Measurements from ENCODE around the gene UGT1A5.

GRCh38 chr2:233714121-233714520 lies 1.4 kb downstream of the UGT1A5 start:
- TF ChIP-seq CTCF (conservative IDR thresholded peaks at IDR 0.05; ENCODE audit: low read length): no peak
- no peak for TF ChIP-seq EZH2phosphoT487 (IDR thresholded peaks at IDR 0.05; ENCODE audit: borderline replicate concordance)
